ENCODE data around the gene STARD9. TPM values are rescaled to one million over a fixed set of nuclear protein-coding genes. Genes with fewer than 3 reads are reported as not detected.

STARD9 gene
- total RNA-seq, 1 donor from 2014 or later: 1.6 TPM

DNA sequence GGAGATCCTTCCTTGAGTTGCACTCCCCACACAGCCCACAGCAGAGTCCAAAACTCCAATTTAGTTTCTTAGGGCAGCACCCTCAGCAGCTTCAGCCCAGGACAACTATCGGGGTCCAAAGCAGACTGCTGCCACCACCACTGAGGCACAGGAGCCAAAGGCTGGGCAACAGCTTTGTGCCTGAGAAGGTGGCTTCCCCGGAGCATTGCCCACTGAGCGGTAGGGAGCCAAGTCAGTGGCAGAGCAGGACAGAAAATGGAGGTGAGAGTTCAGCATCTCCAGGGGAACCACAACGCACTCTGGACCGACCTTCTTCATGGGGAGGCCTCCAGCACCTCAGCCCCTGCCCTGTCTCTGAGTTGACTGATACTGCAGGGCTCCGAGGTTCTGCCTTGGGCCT lies 118.1 kb downstream of the STARD9 start:
- no peak overlapping the region for H3K4me3 ChIP-seq (ENCODE audit: low read depth, low read length)
- no peaks in the 10 kb centered on the region for H3K36me3 ChIP-seq (ENCODE audit: control insufficient read depth, insufficient read depth, low read length)
- FAIRE-seq (no peak), DNase-seq (ENCODE audit: low read depth) (no peak)
- TF ChIP-seq, protein P1, sequence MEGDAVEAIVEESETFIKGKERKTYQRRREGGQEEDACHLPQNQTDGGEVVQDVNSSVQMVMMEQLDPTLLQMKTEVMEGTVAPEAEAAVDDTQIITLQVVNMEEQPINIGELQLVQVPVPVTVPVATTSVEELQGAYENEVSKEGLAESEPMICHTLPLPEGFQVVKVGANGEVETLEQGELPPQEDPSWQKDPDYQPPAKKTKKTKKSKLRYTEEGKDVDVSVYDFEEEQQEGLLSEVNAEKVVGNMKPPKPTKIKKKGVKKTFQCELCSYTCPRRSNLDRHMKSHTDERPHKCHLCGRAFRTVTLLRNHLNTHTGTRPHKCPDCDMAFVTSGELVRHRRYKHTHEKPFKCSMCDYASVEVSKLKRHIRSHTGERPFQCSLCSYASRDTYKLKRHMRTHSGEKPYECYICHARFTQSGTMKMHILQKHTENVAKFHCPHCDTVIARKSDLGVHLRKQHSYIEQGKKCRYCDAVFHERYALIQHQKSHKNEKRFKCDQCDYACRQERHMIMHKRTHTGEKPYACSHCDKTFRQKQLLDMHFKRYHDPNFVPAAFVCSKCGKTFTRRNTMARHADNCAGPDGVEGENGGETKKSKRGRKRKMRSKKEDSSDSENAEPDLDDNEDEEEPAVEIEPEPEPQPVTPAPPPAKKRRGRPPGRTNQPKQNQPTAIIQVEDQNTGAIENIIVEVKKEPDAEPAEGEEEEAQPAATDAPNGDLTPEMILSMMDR (IDR thresholded peaks at IDR 0.05; ENCODE audit: insufficient read depth, low read length, severe bottlenecking): no peak
- no peaks in the 10 kb centered on the region for H3K27me3 ChIP-seq (ENCODE audit: control insufficient read depth, insufficient read depth, low read length)

DNA sequence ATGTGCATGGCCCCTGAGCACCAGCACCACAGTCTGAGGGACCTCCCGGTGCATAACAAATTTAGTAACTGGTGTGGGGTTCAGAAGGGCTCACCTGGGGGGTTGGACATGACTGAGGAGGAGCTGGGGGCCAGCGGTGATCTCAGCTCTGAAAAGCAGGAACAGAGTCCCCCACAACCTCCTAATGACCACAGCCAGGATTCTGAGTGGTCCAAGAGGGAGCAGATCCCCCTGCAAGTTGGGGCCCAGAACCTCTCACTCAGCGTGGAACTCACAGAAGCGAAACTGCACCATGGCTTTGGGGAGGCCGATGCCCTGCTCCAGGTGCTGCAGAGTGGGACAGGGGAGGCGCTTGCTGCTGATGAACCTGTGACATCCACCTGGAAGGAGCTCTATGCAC lies 118.5 kb downstream of the STARD9 start:
- FAIRE-seq (no peak), DNase-seq (ENCODE audit: low read depth) (no peak)
- Histone ChIP-seq H3K4me3 (ENCODE audit: low read depth, low read length) (no peak overlapping the region), H3K27me3 (ENCODE audit: control insufficient read depth, insufficient read depth, low read length) (no peaks in the 10 kb centered on the region), H3K36me3 (ENCODE audit: control insufficient read depth, insufficient read depth, low read length) (no peaks in the 10 kb centered on the region)
- TF ChIP-seq, protein P1 (IDR thresholded peaks at IDR 0.05; ENCODE audit: insufficient read depth, low read length, severe bottlenecking): no peak

DNA sequence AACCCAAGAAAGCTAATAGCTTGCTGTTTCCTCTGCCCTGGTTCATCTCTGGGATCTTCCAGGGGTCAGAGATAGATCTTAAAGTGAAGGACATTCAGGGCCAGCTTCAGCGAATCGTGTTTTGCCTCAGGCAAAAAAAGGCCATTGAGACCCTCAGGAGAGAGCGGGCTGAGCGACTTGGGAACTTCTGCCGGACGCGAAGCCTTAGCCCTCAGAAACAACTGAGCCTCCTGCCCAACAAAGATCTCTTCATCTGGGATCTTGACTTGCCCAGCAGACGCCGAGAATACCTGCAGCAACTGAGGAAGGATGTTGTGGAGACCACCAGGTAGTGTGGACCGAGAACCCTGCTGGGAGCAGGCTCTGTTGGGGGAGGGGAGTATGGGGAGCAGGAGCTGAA lies 119.0 kb downstream of the STARD9 start:
- Histone ChIP-seq H3K27me3 (ENCODE audit: control insufficient read depth, insufficient read depth, low read length) (no peaks in the 10 kb centered on the region), H3K36me3 (ENCODE audit: control insufficient read depth, insufficient read depth, low read length) (no peaks in the 10 kb centered on the region), H3K4me3 (ENCODE audit: low read depth, low read length) (no peak overlapping the region)
- FAIRE-seq (no peak), DNase-seq (ENCODE audit: low read depth) (no peak)
- TF ChIP-seq, protein P1 (IDR thresholded peaks at IDR 0.05; ENCODE audit: insufficient read depth, low read length, severe bottlenecking): no peak

DNA sequence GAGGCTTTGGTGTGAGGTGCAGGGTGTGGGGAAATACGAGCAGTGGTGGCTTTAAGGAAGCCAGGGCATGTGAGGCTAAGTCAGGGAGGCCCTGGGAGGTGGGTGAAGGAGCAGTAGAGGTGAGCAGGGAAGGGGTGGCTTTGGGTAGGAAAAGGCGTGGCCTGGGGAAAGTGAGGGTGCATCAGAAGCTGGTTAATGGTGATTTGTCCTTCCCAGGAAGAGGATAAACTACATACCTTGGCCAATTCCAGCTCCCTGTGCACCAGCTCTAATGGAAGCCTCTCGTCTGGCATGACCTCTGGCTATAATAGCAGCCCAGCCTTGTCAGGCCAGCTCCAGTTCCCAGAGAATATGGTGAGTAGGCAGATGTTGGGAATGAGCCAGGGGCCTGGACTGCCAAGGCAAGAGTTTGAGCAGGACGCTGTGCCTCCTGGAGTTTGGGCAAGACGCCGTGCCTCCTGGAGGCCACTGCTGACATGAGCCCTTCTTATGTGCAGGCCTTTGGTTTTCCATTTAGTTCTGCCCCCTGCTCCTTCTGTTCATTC lies 120.2 kb downstream of the STARD9 start:
- no peak overlapping the region for H3K4me3 ChIP-seq (ENCODE audit: low read depth, low read length)
- FAIRE-seq (no peak), DNase-seq (ENCODE audit: low read depth) (no peak)
- no peaks in the 10 kb centered on the region for H3K36me3 ChIP-seq (ENCODE audit: control insufficient read depth, insufficient read depth, low read length)
- no peaks in the 10 kb centered on the region for H3K27me3 ChIP-seq (ENCODE audit: control insufficient read depth, insufficient read depth, low read length)
- TF ChIP-seq, protein P1 (IDR thresholded peaks at IDR 0.05; ENCODE audit: insufficient read depth, low read length, severe bottlenecking): no peak

DNA sequence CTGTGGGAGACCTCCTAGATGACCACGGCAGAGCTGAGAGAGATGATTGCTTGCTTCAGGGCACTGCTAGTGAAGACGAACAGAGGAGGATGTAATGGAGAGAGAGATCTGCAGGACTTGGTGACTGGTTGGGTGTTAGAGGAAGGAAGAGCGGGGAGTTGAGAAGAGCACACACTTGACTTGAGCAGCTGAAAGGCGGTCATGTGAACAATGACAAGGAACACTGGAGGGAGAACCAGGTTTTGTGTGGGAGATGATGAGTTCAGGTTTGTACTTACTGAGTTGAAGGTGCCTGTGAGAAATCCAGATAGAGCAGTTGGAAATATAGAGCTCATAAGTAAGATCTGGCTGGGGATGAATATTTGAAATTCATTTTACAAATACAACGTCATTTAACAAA lies 121.2 kb downstream of the STARD9 start:
- Histone ChIP-seq H3K27me3 (ENCODE audit: control insufficient read depth, insufficient read depth, low read length) (no peaks in the 10 kb centered on the region), H3K36me3 (ENCODE audit: control insufficient read depth, insufficient read depth, low read length) (no peaks in the 10 kb centered on the region), H3K4me3 (ENCODE audit: low read depth, low read length) (no peak overlapping the region)
- FAIRE-seq: peak; percentile 40
- DNase-seq (ENCODE audit: low read depth): no peak
- TF ChIP-seq, protein P1 (IDR thresholded peaks at IDR 0.05; ENCODE audit: insufficient read depth, low read length, severe bottlenecking): no peak

DNA sequence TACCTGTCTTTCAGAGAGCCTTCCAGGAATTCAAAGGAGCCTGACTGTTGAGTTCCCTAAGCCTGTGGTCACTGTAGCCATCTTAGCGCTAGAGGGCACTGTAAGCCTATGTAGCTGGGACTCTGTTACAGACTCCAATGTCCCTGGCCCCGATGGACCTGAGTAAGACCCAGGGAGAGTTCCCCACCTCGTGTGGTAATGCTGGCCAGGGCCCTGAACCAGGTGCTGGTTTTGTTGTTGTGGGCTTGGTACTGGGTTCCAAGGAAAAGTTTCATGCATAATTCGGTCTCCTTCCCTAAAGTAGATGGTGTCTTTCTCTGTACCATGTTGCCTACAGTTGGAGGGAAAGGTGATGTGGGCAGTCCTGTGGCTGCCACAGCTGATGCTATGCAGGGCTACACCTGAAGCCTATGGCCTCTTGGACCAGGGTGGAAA lies 129.1 kb downstream of the STARD9 start:
- Histone ChIP-seq H3K27me3 (ENCODE audit: control insufficient read depth, insufficient read depth, low read length) (no peaks in the 10 kb centered on the region), H3K4me3 (ENCODE audit: low read depth, low read length) (no peak overlapping the region), H3K36me3 (ENCODE audit: control insufficient read depth, insufficient read depth, low read length) (no peaks in the 10 kb centered on the region)
- DNase-seq (ENCODE audit: low read depth) (peak; percentile 71), FAIRE-seq (no peak)
- TF ChIP-seq, protein P1 (IDR thresholded peaks at IDR 0.05; ENCODE audit: insufficient read depth, low read length, severe bottlenecking): peak; percentile 93
